ENCODE measurements around the gene B4GALT7.

B4GALT7 gene

GRCh38 chr5:177578316-177578715 lies 21.6 kb upstream of the B4GALT7 start:
- H3K9me3 Mint-ChIP-seq = no peaks in the 10 kb centered on the region
- no peaks in the 10 kb centered on the region for H3K36me3 Mint-ChIP-seq (ENCODE audit: low read depth)
- H3K4me3 Mint-ChIP-seq = no peak overlapping the region
- H3K4me1 Mint-ChIP-seq (ENCODE audit: low read depth) = no peaks in the 10 kb centered on the region
- peaks cover 6% of the 10 kb centered on the region for H3K27me3 Mint-ChIP-seq
- no peak overlapping the region for H3K27ac Mint-ChIP-seq

- H3K27ac Mint-ChIP-seq = no peak overlapping the region
- no peak overlapping the region for H3K4me3 Mint-ChIP-seq
- no peaks in the 10 kb centered on the region for H3K9me3 Mint-ChIP-seq
- H3K4me1 Mint-ChIP-seq (ENCODE audit: low read depth) = peaks cover 27% of the 10 kb centered on the region
- H3K36me3 Mint-ChIP-seq (ENCODE audit: low read depth) = peaks cover 14% of the 10 kb centered on the region
- H3K27me3 Mint-ChIP-seq = peaks cover 28% of the 10 kb centered on the region
Observed at GRCh38 chr5:177588413-177588909, 11.5 kb upstream of the B4GALT7 start.

DNA sequence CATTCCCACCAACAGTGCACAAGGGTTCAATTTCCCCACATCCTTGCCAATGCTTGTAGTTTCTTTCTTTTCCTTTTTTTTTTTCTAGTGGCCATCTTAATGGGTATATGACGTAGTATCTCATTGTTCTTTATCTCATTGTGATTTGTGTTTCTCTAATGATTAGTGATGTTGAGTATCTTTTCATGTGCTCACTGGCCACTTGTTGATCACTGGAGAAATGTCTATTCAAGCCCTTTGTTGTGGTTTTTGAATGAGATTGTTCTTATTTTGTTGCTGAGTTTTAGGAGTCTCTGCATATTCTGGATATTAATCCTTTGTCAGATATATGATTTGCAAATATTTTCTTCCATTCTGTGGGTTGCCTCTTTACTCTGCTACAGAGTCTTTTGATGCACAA lies 9.5 kb upstream of the B4GALT7 start:
- Mint-ChIP-seq H3K4me1 (ENCODE audit: low read depth) (peaks cover 36% of the 10 kb centered on the region), H3K27me3 (peaks cover 20% of the 10 kb centered on the region), H3K9me3 (no peaks in the 10 kb centered on the region), H3K36me3 (ENCODE audit: low read depth) (peaks cover 31% of the 10 kb centered on the region), H3K4me3 (no peak overlapping the region), H3K27ac (no peak overlapping the region)

DNA sequence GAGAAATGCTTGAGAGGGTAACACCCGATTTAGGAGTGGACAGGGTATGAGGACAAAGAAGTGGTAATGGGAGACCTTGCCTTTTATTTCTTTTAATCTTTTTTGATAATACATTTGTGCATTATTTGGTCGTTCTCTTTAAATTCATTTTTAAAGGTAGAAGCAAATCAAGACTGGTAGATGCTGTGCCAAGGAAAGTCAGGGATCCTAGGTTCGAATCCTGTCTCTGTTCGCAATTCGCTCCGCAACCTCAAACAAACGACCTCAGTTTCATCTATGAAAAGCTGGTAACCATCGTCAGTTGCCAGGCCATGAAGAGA lies 8.3 kb upstream of the B4GALT7 start:
- Mint-ChIP-seq H3K9me3 (no peaks in the 10 kb centered on the region), H3K36me3 (ENCODE audit: low read depth) (peaks cover 43% of the 10 kb centered on the region), H3K4me3 (peak overlapping the region; percentile 99), H3K27ac (peak overlapping the region; percentile 99), H3K4me1 (ENCODE audit: low read depth) (peaks cover 39% of the 10 kb centered on the region), H3K27me3 (peaks cover 20% of the 10 kb centered on the region)

DNA sequence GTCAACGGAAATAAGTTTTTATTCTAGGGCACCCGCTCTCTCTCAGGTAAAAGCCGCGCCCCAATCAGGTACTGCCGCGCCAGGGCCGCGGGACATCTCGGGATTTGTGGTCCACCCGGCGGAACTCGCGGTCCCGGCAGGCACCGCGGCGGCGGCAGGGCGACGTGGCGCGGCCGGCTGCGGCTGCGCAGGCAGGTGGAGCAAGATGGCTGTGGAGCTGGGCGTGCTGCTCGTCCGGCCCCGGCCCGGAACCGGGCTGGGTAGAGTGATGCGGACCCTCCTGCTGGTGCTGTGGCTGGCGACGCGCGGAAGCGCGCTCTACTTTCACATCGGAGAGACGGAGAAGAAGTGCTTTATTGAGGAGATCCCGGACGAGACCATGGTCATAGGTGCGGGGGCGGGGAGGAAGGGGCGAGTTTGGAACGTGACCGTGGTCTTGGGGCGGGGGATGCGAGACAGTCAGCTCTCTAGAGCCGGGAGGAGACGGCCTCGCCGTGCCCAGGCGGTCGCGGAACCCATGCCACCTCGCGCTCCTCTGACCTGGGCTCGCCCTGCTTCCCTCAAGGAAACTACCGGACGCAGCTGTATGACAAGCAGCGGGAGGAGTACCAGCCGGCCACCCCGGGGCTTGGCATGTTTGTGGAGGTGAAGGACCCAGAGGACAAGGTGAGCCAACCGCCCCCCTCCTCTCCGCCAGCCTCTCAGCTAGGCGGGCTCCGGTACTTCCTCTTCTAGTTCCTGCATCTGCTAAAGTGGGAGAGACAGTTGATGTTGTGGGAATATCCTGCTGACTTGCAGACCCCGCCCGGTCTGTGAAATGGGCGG lies 7.7 kb upstream of the B4GALT7 start, which contains the start of gene TMED9:
Gene TMED9, plus strand, starts transcription at position 194 of the 825 bp plus-strand sequence. Its CDS starts 12 bp downstream, at position 206.
- H3K27me3 Mint-ChIP-seq = peaks cover 20% of the 10 kb centered on the region
- H3K9me3 Mint-ChIP-seq = no peaks in the 10 kb centered on the region
- peaks cover 47% of the 10 kb centered on the region for H3K36me3 Mint-ChIP-seq (ENCODE audit: low read depth)

GRCh38 chr5:177592905-177593304 lies 7.0 kb upstream of the B4GALT7 start:
- H3K4me3 Mint-ChIP-seq = peak overlapping the region; percentile 99
- peaks cover 20% of the 10 kb centered on the region for H3K27me3 Mint-ChIP-seq
- peaks cover 42% of the 10 kb centered on the region for H3K4me1 Mint-ChIP-seq (ENCODE audit: low read depth)
- H3K27ac Mint-ChIP-seq = peak overlapping the region; percentile 99
- H3K9me3 Mint-ChIP-seq = no peaks in the 10 kb centered on the region
- H3K36me3 Mint-ChIP-seq (ENCODE audit: low read depth) = peaks cover 51% of the 10 kb centered on the region

More for the DNA sequence above, 7.7 kb upstream of the B4GALT7 start, which contains the start of gene TMED9:
- Mint-ChIP-seq H3K4me1 (ENCODE audit: low read depth) (peaks cover 39% of the 10 kb centered on the region), H3K27ac (peak within 1 kb of the TSS; percentile 99), H3K4me3 (peak within 1 kb of the TSS; percentile 99)

DNA sequence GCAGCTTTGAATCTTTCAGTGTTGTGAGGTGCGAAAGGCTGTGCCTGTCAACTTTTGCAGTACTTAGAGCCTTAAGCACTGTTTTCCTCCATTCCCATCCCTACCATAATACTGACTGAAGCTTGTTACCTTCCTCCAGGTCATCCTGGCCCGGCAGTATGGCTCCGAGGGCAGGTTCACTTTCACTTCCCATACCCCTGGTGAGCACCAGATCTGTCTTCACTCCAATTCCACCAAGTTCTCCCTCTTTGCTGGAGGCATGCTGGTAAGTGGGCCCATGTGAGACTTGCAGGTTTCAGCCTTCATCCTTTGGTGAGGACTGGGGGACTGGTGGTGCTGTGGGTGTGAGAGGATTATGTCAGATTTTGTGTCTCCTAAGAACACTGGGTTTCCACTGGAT lies 6.4 kb upstream of the B4GALT7 start:
- H3K36me3 Mint-ChIP-seq (ENCODE audit: low read depth) = peaks cover 52% of the 10 kb centered on the region

GRCh38 chr5:177594071-177594470 lies 5.9 kb upstream of the B4GALT7 start:
- H3K9me3 Mint-ChIP-seq = no peaks in the 10 kb centered on the region
- H3K27ac Mint-ChIP-seq = peak overlapping the region; percentile 40
- peak overlapping the region; percentile 99 for H3K4me3 Mint-ChIP-seq
- peaks cover 16% of the 10 kb centered on the region for H3K27me3 Mint-ChIP-seq
- peaks cover 43% of the 10 kb centered on the region for H3K4me1 Mint-ChIP-seq (ENCODE audit: low read depth)
- H3K36me3 Mint-ChIP-seq (ENCODE audit: low read depth) = peaks cover 52% of the 10 kb centered on the region

More for the DNA sequence above, 6.4 kb upstream of the B4GALT7 start:
- H3K27me3 Mint-ChIP-seq = peaks cover 16% of the 10 kb centered on the region
- peak overlapping the region; percentile 99 for H3K4me3 Mint-ChIP-seq
- no peaks in the 10 kb centered on the region for H3K9me3 Mint-ChIP-seq
- H3K27ac Mint-ChIP-seq = no peak overlapping the region
- peaks cover 39% of the 10 kb centered on the region for H3K4me1 Mint-ChIP-seq (ENCODE audit: low read depth)

- Mint-ChIP-seq H3K36me3 (ENCODE audit: low read depth) (peaks cover 52% of the 10 kb centered on the region), H3K4me1 (ENCODE audit: low read depth) (peaks cover 47% of the 10 kb centered on the region), H3K4me3 (no peak overlapping the region), H3K27ac (no peak overlapping the region), H3K9me3 (no peaks in the 10 kb centered on the region), H3K27me3 (peaks cover 11% of the 10 kb centered on the region)
Observed at GRCh38 chr5:177595026-177595585, 4.8 kb upstream of the B4GALT7 start.

- peaks cover 55% of the 10 kb centered on the region for H3K4me1 Mint-ChIP-seq (ENCODE audit: low read depth)
- no peaks in the 10 kb centered on the region for H3K9me3 Mint-ChIP-seq
- no peaks in the 10 kb centered on the region for H3K27me3 Mint-ChIP-seq
- H3K4me3 Mint-ChIP-seq = no peak overlapping the region
- peak overlapping the region; percentile 1 for H3K27ac Mint-ChIP-seq
- peaks cover 52% of the 10 kb centered on the region for H3K36me3 Mint-ChIP-seq (ENCODE audit: low read depth)
Observed at GRCh38 chr5:177595991-177596774, 3.7 kb upstream of the B4GALT7 start.

GRCh38 chr5:177596775-177597238 lies 3.1 kb upstream of the B4GALT7 start:
- Mint-ChIP-seq H3K4me1 (ENCODE audit: low read depth) (peaks cover 55% of the 10 kb centered on the region), H3K9me3 (no peaks in the 10 kb centered on the region), H3K27me3 (no peaks in the 10 kb centered on the region), H3K36me3 (ENCODE audit: low read depth) (peaks cover 52% of the 10 kb centered on the region), H3K4me3 (no peak overlapping the region), H3K27ac (no peak overlapping the region)

DNA sequence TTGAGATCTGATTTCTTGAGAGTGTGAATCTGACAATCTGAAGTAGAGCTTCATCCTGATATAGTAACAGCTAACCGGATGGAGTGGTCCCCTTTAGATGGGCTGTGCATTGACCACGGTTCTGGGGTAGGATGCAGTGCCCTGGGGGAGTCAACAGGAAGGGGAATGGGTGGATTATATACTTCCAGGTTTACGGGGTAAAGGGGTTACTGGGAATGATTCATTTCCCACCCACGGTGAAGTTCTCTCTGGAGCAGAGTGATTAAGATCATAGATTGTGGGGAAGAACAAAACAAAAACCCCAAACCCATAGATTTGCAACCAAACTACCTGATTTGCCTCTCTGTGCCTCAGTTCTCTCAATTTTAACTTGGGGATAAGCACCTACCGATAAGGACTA lies 1.5 kb upstream of the B4GALT7 start:
- H3K27ac Mint-ChIP-seq = peak overlapping the region; percentile 63

GRCh38 chr5:177600508-177601018 lies 631 bp downstream of the B4GALT7 start:
- peaks cover 25% of the 10 kb centered on the region for H3K36me3 Mint-ChIP-seq (ENCODE audit: low read depth)
- H3K9me3 Mint-ChIP-seq = no peaks in the 10 kb centered on the region
- peak overlapping the region; percentile 92 for H3K27ac Mint-ChIP-seq
- H3K27me3 Mint-ChIP-seq = no peaks in the 10 kb centered on the region
- peak overlapping the region; percentile 95 for H3K4me3 Mint-ChIP-seq
- H3K4me1 Mint-ChIP-seq (ENCODE audit: low read depth) = peaks cover 36% of the 10 kb centered on the region

More for the DNA sequence above, 1.5 kb upstream of the B4GALT7 start:
- Mint-ChIP-seq H3K4me3 (peak overlapping the region; percentile 73), H3K27me3 (no peaks in the 10 kb centered on the region), H3K4me1 (ENCODE audit: low read depth) (peaks cover 45% of the 10 kb centered on the region), H3K36me3 (ENCODE audit: low read depth) (peaks cover 38% of the 10 kb centered on the region), H3K9me3 (no peaks in the 10 kb centered on the region)

GRCh38 chr5:177601126-177601525 lies 1.2 kb downstream of the B4GALT7 start:
- Mint-ChIP-seq H3K4me3 (peak overlapping the region; percentile 95), H3K9me3 (no peaks in the 10 kb centered on the region), H3K4me1 (ENCODE audit: low read depth) (peaks cover 36% of the 10 kb centered on the region), H3K27ac (peak overlapping the region; percentile 92), H3K36me3 (ENCODE audit: low read depth) (peaks cover 20% of the 10 kb centered on the region), H3K27me3 (no peaks in the 10 kb centered on the region)

All from stimulated activated naive CD8-positive, alpha-beta T cell treated with anti-CD3 and anti-CD28 coated beads, Interleukin-15, Interleukin-2, amounts not matched to agents 100 ng/mL and 50 ng/mL, for 24 hours (primary cell).